Loucy (cell line): Measurements from ENCODE around the gene RGPD8.

Source experiments
- H2AFZ ChIP-seq: fragments of 200-600 bp; sonication (generic); 2 replicates; pipeline ENCODE4 v1.6.0; 2016; ENCODE audit warnings: antibody characterized with exemption, mild to moderate bottlenecking, low read length, moderate library complexity
- H3F3A ChIP-seq: fragments of 200-600 bp; 2 replicates; pipeline ENCODE4 v1.6.0; 2016; ENCODE audit warnings: antibody characterized with exemption, low read depth, mild to moderate bottlenecking
- H3K27me3 ChIP-seq: fragments of 200-600 bp; sonication (generic); 2 replicates; pipeline ENCODE4 v1.6.1; 2014; ENCODE audit warnings: low read length, mild to moderate bottlenecking; ENCODE audit not compliant: insufficient read depth, poor library complexity, severe bottlenecking
- H3K36me3 ChIP-seq: fragments of 200-600 bp; sonication (generic); 2 replicates; pipeline ENCODE4 v1.6.1; 2016; ENCODE audit warnings: low read length; ENCODE audit not compliant: insufficient read depth
- H3K4me1 ChIP-seq: fragments of 200-600 bp; sonication (generic); 2 replicates; pipeline ENCODE4 v1.5.1; 2014; ENCODE audit warnings: low read length, mild to moderate bottlenecking; ENCODE audit not compliant: insufficient read depth, poor library complexity, severe bottlenecking
- H3K4me2 ChIP-seq: fragments of 200-600 bp; sonication (generic); 2 replicates; pipeline ENCODE4 v1.6.0; 2014; ENCODE audit warnings: antibody characterized with exemption, low read length, low read depth, mild to moderate bottlenecking; ENCODE audit not compliant: poor library complexity, severe bottlenecking
- H3K4me3 ChIP-seq: fragments of 200-600 bp; sonication (generic); 2 replicates; pipeline ENCODE4 v1.5.1; 2014; ENCODE audit warnings: low read length, mild to moderate bottlenecking, mixed read lengths; ENCODE audit not compliant: poor library complexity, severe bottlenecking
- H3K79me2 ChIP-seq: fragments of 200-600 bp; sonication (generic); 2 replicates; pipeline ENCODE4 v1.6.1; 2014; ENCODE audit warnings: low read length; ENCODE audit not compliant: insufficient read depth
- H3K9ac ChIP-seq: fragments of 200-600 bp; sonication (generic); 2 replicates; pipeline ENCODE4 v1.6.0; 2014; ENCODE audit warnings: mild to moderate bottlenecking, low read depth, low read length, moderate library complexity; ENCODE audit not compliant: poor library complexity, severe bottlenecking
- H3K9me2 ChIP-seq: fragments of 200-600 bp; sonication (generic); replicated peaks from 2 replicates; pipeline ENCODE4 v1.6.1; 2016; ENCODE audit warnings: low read depth, low read length, mixed read lengths
- H3K9me3 ChIP-seq: fragments of 200-600 bp; sonication (generic); 2 replicates; pipeline ENCODE4 v1.6.1; 2014; ENCODE audit warnings: mild to moderate bottlenecking, antibody characterized with exemption, low read length, low read depth; ENCODE audit not compliant: insufficient read depth
- H4K20me1 ChIP-seq: fragments of 200-600 bp; sonication (generic); 2 replicates; pipeline ENCODE4 v1.6.0; 2014; ENCODE audit warnings: antibody characterized with exemption, low read length, mild to moderate bottlenecking; ENCODE audit not compliant: insufficient read depth, poor library complexity, severe bottlenecking
- CTCF ChIP-seq: fragments of 200-600 bp; sonication (generic); conservative IDR thresholded peaks from 2 replicates; pipeline ENCODE4 v1.5.1; 2014; ENCODE audit warnings: mild to moderate bottlenecking, antibody characterized with exemption, low read length
- EZH2phosphoT487 ChIP-seq: fragments of 200-600 bp; IDR thresholded peaks from 2 replicates; pipeline ENCODE4 v1.6.1; 2018; ENCODE audit warnings: antibody characterized with exemption, mild to moderate bottlenecking, moderate library complexity, borderline replicate concordance

The RGPD8 gene

GRCh38 chr2:112459372-112459771 lies 25.9 kb upstream of the RGPD8 start:
- no peaks in the 10 kb centered on the region for H3F3A ChIP-seq
- H3K4me1 ChIP-seq = no peaks in the 10 kb centered on the region
- no peak overlapping the region for H3K9ac ChIP-seq
- H3K9me2 ChIP-seq = no peaks in the 10 kb centered on the region
- H3K4me2 ChIP-seq = no peak overlapping the region
- H3K9me3 ChIP-seq = no peaks in the 10 kb centered on the region
- no peaks in the 10 kb centered on the region for H4K20me1 ChIP-seq
- H3K4me3 ChIP-seq = no peak overlapping the region
- no peaks in the 10 kb centered on the region for H3K27me3 ChIP-seq
- TF ChIP-seq EZH2phosphoT487 (no peak), CTCF (no peak)
- H3K79me2 ChIP-seq = no peaks in the 10 kb centered on the region
- no peak overlapping the region for H2AFZ ChIP-seq
- H3K36me3 ChIP-seq = no peaks in the 10 kb centered on the region

DNA sequence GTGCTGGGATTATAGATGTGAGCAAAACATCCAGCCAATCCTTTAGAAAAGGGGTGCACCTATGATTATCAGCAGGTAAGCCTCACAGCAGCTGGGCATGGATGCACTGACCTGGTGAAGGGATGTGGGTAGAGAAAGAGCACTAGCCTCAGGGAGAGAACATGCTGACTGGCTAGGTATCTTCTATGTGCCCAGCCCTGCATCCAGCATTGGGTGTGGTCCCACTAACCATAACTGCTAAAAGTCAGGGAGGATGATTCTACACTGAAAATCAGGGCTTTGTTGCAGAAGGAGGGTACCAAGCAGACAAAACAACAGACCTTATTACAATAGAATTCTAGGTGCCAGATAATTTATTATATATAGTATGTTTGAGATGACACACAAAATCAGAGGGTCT lies 21.1 kb upstream of the RGPD8 start:
- Histone ChIP-seq H3K4me3 (no peak overlapping the region), H4K20me1 (no peaks in the 10 kb centered on the region), H3F3A (no peaks in the 10 kb centered on the region), H2AFZ (no peak overlapping the region), H3K36me3 (no peaks in the 10 kb centered on the region), H3K9me3 (no peaks in the 10 kb centered on the region), H3K4me2 (no peak overlapping the region), H3K9ac (no peak overlapping the region), H3K4me1 (no peaks in the 10 kb centered on the region), H3K27me3 (no peaks in the 10 kb centered on the region), H3K79me2 (no peaks in the 10 kb centered on the region), H3K9me2 (no peaks in the 10 kb centered on the region)
- no peak for TF ChIP-seq EZH2phosphoT487
- no peak for TF ChIP-seq CTCF

GRCh38 chr2:112451317-112451716 lies 17.9 kb upstream of the RGPD8 start:
- H3K4me1 ChIP-seq = no peaks in the 10 kb centered on the region
- TF ChIP-seq EZH2phosphoT487 (no peak), CTCF (no peak)

More at GRCh38 chr2:112451317-112451716, 17.9 kb upstream of the RGPD8 start:
- Histone ChIP-seq H3K27me3 (no peaks in the 10 kb centered on the region), H3K4me3 (no peak overlapping the region), H4K20me1 (no peaks in the 10 kb centered on the region), H3K4me2 (no peak overlapping the region), H3K9me3 (no peaks in the 10 kb centered on the region), H2AFZ (no peak overlapping the region), H3K79me2 (no peaks in the 10 kb centered on the region), H3K9me2 (no peaks in the 10 kb centered on the region), H3K36me3 (no peaks in the 10 kb centered on the region), H3K9ac (no peak overlapping the region), H3F3A (no peaks in the 10 kb centered on the region)
